GM18517 (cell line): ENCODE measurements around the gene RLN3.

Experiments used
- ATAC-seq: cut with Tn5 transposase; IDR thresholded peaks from one replicate; pipeline ENCODE4 v1.9.1; 2021; ENCODE audit warnings: mild to moderate bottlenecking, moderate library complexity; ENCODE audit not compliant: unreplicated experiment

The RLN3 gene

GRCh38 chr19:14052470-14052869 is 24.5 kb downstream of the RLN3 start:
- ATAC-seq = no peak

- no peak for ATAC-seq
Measured at GRCh38 chr19:14053032-14053431, 25.1 kb downstream of the RLN3 start.

GRCh38 chr19:14053500-14053899 is 25.6 kb downstream of the RLN3 start:
- ATAC-seq = no peak

GRCh38 chr19:14054099-14054498 is 26.2 kb downstream of the RLN3 start:
- no peak for ATAC-seq

- ATAC-seq = no peak
Measured at GRCh38 chr19:14054721-14055120, 26.8 kb downstream of the RLN3 start.

- ATAC-seq = no peak
Measured at GRCh38 chr19:14055396-14055795, 27.4 kb downstream of the RLN3 start.

- ATAC-seq = no peak
Measured at GRCh38 chr19:14056069-14056666, 28.2 kb downstream of the RLN3 start.

GRCh38 chr19:14056741-14057356 is 28.9 kb downstream of the RLN3 start:
- ATAC-seq = no peak

GRCh38 chr19:14058182-14059092 is 30.5 kb downstream of the RLN3 start:
- ATAC-seq = no peak

GRCh38 chr19:14059093-14059480 is 31.1 kb downstream of the RLN3 start:
- no peak for ATAC-seq

GRCh38 chr19:14059652-14060155 is 31.8 kb downstream of the RLN3 start:
- ATAC-seq = no peak

- no peak for ATAC-seq
Measured at GRCh38 chr19:14061081-14061749, 33.3 kb downstream of the RLN3 start.

GRCh38 chr19:14061751-14062557 is 34.0 kb downstream of the RLN3 start, which contains the start of gene PALM3:
PALM3 (minus strand) TSS chr19:14062076; CDS start chr19:14061980, 96 bp downstream.
- no peak for ATAC-seq

- ATAC-seq = no peak
Measured at GRCh38 chr19:14062558-14062855, 34.6 kb downstream of the RLN3 start.

- ATAC-seq = no peak
Measured at GRCh38 chr19:14063105-14063504, 35.2 kb downstream of the RLN3 start.

GRCh38 chr19:14066134-14066533 is 38.2 kb downstream of the RLN3 start:
- no peak for ATAC-seq

GRCh38 chr19:14070268-14071050 is 42.5 kb downstream of the RLN3 start:
- no peak for ATAC-seq

GRCh38 chr19:14072535-14073260 is 44.8 kb downstream of the RLN3 start, which contains the start of gene MISP3:
MISP3 (plus strand) TSS chr19:14072786; CDS start chr19:14073310, 524 bp downstream.
- no peak for ATAC-seq
